Measurements from ENCODE around the gene ARMC2.
"Not testable (repeated sequence)": the region's sequence is repeated elsewhere in the genome, so short reads cannot be mapped to it uniquely, and the experiment has no call there.

Gene ARMC2

DNA sequence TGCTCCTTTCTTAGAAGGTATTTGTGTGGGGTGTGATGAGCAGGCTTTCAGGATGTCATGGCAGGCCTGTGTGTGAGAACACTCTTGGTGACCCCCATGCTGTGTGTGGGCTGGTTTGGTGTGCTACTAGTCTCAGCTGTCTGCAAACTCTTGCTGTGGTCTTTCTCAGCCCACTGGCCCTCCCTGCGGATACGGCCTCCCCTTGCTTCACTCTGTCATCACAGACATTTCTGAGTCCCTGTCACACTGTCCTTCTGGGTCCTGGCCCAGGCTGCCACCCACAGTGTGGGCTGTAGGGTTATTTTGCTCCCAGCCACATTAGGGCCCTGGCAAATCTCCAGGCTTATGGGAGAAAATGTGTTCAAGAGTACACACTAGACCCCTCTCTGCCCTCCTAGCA is 39.0 kb upstream of the ARMC2 start:
- no peak overlapping the region for H3K4me3 ChIP-seq (ENCODE audit: low read depth, low read length)
- no peak for TF ChIP-seq CTCF (IDR thresholded peaks at IDR 0.05; ENCODE audit: low read depth, low read length)
- in situ Hi-C loops (cut with HindIII; ENCODE audit: low sequenced_read_pairs), result no loop called here
- no peak for DNase-seq (ENCODE audit: low read depth, low spot score)

GRCh38 chr6:108810057-108810643 is 38.1 kb upstream of the ARMC2 start:
- no peak for TF ChIP-seq CTCF (IDR thresholded peaks at IDR 0.05; ENCODE audit: low read depth, low read length)
- no peak overlapping the region for H3K4me3 ChIP-seq (ENCODE audit: low read depth, low read length)
- no peak for DNase-seq (ENCODE audit: low read depth, low spot score)
- in situ Hi-C loops (cut with HindIII; ENCODE audit: low sequenced_read_pairs), result no loop called here

- in situ Hi-C loops (cut with HindIII; ENCODE audit: low sequenced_read_pairs), result no loop called here
- no peak for TF ChIP-seq CTCF (IDR thresholded peaks at IDR 0.05; ENCODE audit: low read depth, low read length)
- H3K4me3 ChIP-seq (ENCODE audit: low read depth, low read length), result no peak overlapping the region
- no peak for DNase-seq (ENCODE audit: low read depth, low spot score)
Observed at GRCh38 chr6:108811490-108811889, 36.7 kb upstream of the ARMC2 start.

GRCh38 chr6:108813218-108813617 is 35.0 kb upstream of the ARMC2 start:
- DNase-seq (ENCODE audit: low read depth, low spot score); in situ Hi-C loops (cut with HindIII; ENCODE audit: low sequenced_read_pairs); H3K4me3 ChIP-seq (ENCODE audit: low read depth, low read length): not testable (repeated sequence)

GRCh38 chr6:108817276-108817675 is 30.9 kb upstream of the ARMC2 start:
- H3K4me3 ChIP-seq (ENCODE audit: low read depth, low read length); in situ Hi-C loops (cut with HindIII; ENCODE audit: low sequenced_read_pairs); DNase-seq (ENCODE audit: low read depth, low spot score): not testable (repeated sequence)

GRCh38 chr6:108820006-108820405 is 28.2 kb upstream of the ARMC2 start:
- no peak for DNase-seq (ENCODE audit: low read depth, low spot score)
- in situ Hi-C loops (cut with HindIII; ENCODE audit: low sequenced_read_pairs), result no loop called here
- no peak for TF ChIP-seq CTCF (IDR thresholded peaks at IDR 0.05; ENCODE audit: low read depth, low read length)

GRCh38 chr6:108822401-108822800 is 25.8 kb upstream of the ARMC2 start:
- no peak for TF ChIP-seq CTCF (IDR thresholded peaks at IDR 0.05; ENCODE audit: low read depth, low read length)
- in situ Hi-C loops (cut with HindIII; ENCODE audit: low sequenced_read_pairs), result no loop called here
- no peak overlapping the region for H3K4me3 ChIP-seq (ENCODE audit: low read depth, low read length)
- no peak for DNase-seq (ENCODE audit: low read depth, low spot score)

More at GRCh38 chr6:108820006-108820405, 28.2 kb upstream of the ARMC2 start:
- H3K4me3 ChIP-seq (ENCODE audit: low read depth, low read length), result no peak overlapping the region

DNA sequence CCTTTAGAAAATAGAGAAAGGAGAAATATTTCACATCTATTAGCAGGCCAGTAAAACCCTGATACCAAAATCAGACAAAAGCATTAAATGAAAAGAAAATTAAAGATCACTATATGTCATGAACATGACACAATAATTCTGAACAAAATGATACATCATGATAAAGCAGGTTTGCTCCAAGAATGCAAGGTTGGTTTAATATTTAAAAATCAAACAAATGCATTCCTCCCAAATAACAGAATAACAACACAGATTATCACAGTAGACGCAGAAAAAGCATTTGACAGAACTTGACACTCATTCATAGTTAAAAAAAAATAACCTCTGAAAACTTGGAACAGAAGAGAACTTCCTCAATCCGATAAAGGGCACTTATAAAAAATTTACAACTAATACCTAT is 22.9 kb upstream of the ARMC2 start:
- no peak for DNase-seq (ENCODE audit: low read depth, low spot score)
- H3K4me3 ChIP-seq (ENCODE audit: low read depth, low read length), result no peak overlapping the region
- in situ Hi-C loops (cut with HindIII; ENCODE audit: low sequenced_read_pairs), result no loop called here
- no peak for TF ChIP-seq CTCF (IDR thresholded peaks at IDR 0.05; ENCODE audit: low read depth, low read length)

Measured in astrocyte of the spinal cord (primary cell).